Stimulated activated CD8-positive, alpha-beta memory T cell treated with anti-CD3 and anti-CD28 coated beads, Interleukin-12 subunit alpha, Interleukin-12 subunit beta, amount 100 ng/mL, for 24 hours (primary cell): Measurements from ENCODE around the gene HYPK.

ENCODE experiments used
- DNase-seq: peaks from one replicate; pipeline ENCODE4 v3.0.0-alpha.2; 2020; ENCODE audit errors: extremely low read depth

The HYPK gene, protein sequence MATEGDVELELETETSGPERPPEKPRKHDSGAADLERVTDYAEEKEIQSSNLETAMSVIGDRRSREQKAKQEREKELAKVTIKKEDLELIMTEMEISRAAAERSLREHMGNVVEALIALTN

DNA sequence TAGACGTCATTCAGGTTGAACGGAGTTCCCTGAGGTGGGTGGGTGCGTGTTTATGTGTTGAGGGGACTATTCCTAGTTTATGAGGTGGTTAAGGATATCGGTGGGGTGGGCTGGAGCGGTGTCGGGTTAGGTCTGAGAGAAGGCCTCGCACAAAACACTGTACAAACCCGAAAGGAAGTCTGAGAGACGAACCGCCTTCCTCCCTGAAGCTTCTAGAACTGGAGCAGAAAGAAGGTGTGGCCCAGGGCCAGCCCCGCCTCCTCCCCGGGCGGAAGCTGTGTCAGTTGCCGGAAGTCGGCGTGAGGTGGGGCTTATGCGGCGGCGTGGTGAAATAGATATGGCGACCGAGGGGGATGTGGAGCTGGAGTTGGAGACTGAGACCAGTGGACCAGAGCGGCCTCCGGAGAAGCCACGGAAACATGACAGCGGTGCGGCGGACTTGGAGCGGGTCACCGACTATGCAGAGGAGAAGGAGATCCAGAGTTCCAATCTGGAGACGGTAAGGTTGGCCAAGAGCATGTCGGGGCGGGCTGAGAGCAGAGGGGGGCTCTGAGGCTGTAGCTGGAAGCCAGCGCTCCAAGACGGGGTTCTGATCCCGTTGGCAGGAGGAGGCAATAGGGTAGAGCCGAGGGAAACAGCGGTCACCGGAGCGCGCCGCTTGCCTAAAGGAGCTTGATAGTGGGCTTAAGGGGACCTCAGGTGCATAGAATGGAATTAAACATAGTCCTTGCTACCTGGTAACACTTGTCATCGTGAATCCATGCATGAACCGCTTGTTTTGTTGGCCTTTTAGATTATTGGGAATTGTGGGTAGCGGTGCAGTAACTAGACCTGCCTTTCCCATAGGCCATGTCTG is at the start of gene HYPK:
Gene HYPK, plus strand, starts transcription at position 314 of the 856 bp plus-strand sequence. Its CDS starts 24 bp downstream, at position 338.
- DNase-seq, result peak; percentile 80

DNA sequence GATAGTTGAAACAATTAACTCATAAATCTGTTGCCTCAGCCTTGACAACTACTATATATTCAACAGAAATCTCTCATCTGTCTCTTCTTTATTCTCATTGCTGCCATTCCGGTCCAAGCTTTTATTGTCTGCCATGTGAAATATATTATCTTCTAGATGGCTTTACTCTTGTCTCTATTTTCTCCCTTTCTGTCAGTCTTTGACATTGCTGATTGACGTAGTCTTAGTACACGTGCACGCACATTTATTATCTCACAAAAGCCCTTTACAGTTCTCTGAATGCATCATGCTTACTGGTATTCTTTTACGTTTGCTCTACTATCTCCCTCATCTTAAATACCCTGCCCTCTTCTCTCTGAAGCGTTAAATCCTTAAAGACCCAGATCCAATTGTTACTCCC is 48.5 kb upstream of the HYPK start:
- DNase-seq, result no peak

DNA sequence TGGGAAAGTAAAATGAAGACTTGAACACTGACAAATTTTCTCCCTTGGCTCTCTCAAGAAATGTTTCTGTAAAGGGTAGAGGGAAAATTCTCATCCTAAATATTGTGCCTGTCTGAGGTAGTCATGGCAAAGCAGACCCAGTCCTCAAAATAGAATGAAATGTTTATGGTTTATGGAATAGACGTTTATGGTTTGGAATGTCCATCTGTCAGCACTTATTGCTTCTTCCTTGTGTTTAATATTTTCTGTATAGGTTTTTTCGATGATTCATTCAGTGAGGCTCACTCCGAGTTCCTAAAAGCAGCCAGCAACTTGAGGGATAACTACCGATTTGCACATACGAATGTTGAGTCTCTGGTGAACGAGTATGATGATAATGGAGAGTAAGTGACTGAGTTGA is 37.6 kb upstream of the HYPK start:
- no peak for DNase-seq

DNA sequence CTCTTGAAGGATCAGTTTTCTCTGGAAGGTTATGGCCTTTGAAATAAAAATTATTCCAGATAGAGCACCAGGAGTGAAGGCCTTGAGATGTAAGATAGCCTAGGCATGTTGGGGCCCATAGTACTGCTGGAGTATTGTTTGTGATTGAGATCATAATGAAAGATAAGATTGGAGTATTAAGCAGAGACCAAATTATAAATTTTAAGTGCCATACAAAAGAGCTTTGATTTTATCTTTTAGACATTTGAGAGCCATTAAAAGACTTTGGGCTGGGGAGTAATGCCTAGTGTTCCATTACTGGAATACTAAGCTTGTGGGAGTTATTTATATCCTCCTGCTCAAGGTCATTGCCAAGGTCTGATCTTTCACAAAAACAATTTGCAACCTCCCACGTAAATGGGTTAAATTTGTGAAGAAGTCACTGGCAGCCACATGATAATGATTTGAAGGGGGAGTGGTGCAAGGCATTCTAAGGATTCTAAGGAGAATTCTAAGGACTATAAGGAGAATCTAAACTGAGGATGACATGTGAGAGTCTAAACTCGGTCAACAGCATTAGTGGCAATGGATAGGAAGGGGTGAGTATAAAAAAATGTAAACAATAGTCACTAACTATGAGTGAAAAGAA is 36.5 kb upstream of the HYPK start:
- DNase-seq, result no peak

DNA sequence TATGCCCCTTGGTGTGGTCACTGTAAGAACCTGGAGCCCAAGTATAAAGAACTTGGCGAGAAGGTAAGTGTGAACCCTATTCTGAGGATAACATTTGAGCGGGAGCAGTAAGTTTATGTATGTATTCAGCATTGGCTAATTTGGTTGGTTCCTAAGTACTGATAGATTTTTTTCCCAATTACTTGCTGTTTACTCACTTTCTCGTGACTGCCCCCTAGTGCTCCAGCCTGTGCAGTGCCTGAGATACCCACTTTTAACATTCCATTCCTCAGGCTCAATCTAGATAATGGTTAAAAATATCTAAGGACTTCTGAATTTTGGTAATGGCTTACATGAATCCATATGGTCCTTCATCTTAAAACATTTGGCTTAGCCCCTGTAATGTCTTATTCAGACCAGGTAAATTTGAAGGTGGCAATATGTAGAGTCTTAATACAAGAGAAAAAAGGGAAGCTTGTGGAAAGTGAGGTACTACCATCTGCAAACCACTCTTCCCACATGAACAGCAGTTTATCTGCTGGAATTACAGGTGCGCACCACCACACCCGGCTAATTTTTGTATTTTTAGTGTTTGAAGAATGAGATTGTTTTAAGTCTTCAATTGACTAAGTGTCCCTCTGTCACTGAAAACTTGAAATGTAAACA is 30.7 kb upstream of the HYPK start:
- DNase-seq, result no peak

DNA sequence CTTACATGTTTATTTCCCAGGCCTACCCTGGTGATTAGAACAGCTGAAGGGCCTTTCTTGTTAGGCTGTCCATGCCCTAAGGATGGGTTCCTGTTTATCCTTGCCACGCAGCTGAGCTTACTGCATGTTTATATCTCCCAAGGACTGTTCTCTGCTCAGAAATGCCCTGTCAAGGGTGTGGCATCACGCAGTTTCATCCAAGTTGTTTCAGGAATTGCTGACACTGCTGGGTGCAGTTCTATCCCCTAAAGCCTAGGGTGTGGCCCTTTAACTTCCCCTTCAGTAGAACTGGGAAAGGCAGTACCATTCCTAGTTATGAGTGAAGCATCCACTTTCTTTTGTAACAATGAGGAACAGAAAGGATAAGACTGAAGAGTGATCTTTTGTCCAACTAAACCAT is 28.6 kb upstream of the HYPK start:
- no peak for DNase-seq

DNA sequence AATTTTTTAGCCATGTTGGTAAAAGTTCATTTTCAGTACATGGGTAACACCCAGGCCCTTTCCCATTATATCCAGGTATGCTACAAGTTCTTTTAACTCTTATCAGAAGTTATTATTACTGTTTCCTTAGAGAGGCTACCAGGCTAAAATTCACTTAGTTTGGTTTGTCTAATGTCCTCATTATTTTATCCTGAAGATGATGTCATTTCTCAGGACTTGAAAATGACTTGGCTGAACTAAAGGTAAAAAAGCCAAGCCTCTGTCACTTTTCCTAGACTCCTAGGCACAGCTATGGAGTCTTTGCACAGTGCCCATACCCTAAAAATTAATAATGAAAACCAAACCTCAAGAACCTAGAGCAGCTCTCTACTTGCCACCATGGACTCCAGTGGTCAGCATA is 27.8 kb upstream of the HYPK start:
- DNase-seq, result no peak

DNA sequence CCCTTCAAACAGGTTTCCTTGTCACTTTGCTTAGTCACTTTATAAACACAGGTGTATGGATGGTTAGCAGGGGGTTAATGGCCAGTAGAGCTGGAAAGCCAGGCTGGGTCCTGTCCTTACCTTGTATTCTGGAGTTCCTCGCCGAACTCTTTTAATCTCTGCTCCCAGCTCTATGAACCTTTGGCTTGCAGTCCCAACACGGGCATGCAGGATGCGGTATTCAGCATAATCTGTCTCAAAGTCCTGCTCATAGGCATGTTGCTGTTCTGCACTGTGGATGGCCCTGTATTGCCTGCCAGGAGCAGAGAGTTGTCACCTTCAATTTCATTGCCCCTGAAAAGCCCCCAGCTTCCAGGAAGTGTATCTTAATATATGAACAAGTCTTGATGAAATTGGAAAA is 26.3 kb upstream of the HYPK start:
- no peak for DNase-seq

DNA sequence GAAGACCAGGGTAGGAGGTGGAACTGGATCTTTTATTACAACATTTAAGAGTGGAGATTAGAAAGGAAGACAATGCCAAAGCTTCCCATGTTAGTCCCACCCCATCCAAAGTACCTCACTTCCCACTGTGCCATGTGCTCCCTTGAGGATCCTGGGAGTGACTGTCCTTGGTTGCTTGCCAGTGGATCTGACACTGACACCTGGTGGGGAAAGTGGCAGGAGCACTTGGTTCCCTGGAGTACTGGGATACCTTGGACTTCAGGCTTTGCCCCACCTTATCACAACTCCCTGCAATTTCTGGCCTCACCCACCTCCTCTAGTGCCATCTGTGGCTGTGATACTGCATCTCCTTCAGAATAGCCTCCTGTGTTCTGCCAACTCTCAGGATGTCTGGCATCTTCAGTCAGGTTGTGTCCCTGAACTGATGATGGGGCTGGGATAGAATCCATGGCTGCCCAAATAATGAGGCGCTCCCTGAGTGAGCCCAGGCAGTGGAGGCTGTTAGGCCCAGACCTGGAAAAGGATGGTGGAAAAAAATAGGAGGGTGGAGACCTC is 24.9 kb upstream of the HYPK start:
- no peak for DNase-seq

DNA sequence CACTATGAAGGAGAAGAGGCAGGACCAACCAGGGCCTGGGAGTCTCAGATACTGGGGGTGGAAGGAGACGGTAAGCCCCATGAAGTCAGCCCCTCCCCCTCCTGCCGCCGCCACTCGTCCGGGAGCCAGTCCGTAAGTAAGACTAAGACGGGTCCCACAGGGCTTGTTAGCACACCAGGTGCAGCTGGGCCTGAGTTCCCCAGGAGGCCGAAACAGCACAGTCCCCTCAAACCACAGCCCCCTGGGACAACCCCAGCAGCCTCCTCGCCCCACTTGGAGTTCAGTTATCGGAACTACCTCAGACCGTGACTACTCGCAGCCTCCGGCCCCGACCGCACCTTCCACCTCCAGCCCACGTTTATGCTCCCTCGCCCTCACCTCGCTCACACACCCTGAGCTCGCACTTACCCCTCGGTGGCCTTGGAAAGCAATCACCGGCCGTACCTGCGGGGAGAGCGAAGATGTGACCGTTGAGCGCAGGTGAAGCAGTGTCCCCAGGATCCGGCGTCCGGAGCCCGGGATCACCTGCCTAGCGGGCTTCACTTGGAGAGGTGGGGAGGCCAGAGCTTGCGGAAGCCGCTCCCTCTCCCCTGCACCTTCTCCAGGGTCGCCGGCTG is 24.2 kb upstream of the HYPK start:
- no peak for DNase-seq

DNA sequence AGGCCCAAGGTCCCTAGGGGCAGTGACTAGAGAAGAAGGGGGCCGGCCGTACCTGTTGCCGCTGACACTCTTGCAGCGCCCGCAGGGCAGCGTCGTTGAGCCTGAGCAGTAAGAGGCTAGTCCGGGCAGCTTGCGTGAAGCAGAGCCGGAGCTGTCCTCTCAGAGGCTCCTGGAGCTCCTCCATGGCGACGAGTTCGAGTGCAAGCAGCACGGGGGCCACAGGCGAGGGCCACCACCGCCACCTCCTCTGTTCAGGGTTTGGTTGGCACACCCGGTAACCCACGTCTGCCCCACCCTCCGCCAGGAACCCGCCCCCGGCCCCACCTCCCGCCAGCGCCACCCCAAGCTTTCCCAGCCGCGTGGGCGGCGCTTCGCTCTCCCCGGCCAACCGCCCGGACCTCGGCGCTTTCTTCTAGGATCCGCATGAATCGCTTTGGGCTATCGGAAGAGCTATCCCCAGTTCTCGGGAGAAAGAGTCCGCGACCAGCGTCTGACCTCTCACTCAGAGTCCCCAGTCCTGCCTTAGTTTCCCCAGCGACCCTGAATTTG is 23.6 kb upstream of the HYPK start, which contains the start of gene ELL3:
Gene ELL3, minus strand, starts transcription at position 249 of the 549 bp plus-strand sequence. Its CDS starts 65 bp downstream, at position 184.
- peak; percentile 47 for DNase-seq

DNA sequence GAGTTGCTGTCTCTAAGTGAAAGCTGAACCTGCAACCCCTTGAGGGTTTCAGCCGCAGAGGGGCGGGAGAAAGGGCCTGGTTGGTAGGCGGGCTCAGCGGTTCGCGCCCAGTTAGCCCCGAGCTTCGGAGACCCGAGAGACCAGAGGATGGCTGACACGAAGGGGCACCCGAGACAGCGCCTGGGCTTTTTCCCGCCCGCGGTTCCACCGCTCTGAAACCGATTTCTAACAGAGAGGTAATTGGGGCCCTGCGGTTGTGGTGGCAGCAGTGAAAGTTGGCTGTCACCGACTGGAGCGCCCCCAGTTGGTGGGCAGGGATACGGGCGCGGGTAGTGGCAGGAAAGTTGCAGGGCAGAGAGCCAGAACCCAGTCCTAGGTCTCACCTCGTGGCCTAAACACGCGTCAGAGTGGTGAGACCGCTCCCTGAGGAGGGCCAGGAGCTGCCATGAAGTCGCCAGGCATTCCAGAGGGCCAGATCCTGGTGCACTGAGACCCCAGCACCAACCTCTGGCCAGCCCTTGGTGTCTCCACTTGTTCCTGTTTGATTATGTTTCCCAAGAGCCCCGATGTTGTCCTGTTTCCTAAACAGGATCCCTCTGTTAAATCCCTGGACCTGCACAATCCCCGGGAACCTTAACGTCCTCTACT is 23.0 kb upstream of the HYPK start:
- DNase-seq, result peak; percentile 56

DNA sequence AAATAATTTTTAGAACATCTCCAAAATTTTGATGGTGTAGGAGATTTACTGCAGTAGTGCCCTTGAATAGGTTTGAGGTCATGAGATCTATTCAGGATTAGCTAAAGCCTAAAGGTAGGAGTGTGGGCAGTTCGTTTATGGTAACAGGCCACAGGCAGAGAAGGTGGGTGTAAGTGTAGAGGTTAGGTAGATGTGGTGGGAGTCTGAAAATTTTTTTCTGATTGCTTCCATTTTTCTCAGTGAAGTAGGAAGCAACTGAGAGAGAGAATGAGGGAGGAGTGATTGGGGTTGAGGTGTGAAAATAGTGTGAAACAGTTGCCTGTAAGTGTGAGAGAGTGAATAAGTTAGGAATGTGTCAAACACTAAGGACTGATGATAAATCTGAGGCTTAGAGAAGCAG is 21.4 kb upstream of the HYPK start:
- DNase-seq, result no peak

DNA sequence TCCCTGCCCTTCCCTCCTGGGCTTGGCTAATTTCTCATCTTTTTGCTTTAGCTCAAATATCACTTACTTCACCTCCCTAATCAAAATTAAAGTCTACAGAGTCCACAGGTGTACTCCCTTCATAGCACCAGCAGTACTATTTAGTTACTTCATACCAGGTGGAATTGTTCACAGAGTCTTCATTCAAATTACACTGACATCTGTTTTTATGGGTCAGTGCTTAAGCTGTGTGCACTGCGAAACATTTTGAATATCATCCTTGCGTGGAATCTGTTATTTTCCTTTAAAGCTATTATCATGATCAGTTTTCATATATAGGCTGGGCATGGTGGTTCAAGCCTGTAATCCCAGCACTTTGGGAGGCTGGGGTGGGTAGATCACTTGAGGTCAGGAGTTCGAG is 11.0 kb upstream of the HYPK start:
- DNase-seq, result no peak

DNA sequence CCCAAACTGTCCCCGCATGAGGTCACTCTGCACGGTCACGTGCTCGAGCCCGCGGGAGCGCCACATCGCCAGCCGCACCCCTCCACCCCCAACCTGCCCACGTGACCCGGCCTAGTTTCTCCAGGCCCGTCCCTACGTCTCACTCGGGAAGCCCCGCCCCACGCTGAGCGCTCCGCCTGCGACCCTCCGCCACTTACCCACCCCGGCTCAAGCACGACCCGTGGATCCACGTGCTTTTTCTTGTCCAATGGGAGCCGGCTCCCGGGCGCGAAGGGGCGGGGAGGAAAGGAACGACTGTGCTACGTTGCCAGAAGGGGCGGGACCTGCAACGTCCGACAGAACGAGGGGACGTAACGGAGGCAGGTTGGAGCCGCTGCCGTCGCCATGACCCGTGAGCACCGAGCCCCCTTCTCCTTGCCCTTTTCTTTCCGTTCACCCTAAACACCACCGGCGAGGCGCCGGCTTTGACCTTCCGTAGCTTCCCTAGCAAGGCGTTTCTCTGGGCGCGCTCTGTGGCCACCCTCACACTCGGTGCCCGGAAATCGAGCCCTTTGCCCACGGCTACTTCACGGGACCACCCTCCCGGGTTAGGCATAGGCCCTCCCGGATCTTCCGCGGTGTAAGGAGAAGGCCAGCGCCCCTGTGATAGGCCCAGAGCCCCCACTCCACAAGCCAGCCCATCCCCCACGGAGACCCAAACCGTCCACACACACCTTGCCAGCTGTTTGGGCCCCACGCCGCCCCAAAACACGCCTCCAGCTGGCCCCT is 8.2 kb upstream of the HYPK start, which contains the start of gene SERF2:
Gene SERF2, plus strand, starts transcription at position 328 of the 768 bp plus-strand sequence. Its CDS starts 57 bp downstream, at position 385.
- peak; percentile 100 for DNase-seq

DNA sequence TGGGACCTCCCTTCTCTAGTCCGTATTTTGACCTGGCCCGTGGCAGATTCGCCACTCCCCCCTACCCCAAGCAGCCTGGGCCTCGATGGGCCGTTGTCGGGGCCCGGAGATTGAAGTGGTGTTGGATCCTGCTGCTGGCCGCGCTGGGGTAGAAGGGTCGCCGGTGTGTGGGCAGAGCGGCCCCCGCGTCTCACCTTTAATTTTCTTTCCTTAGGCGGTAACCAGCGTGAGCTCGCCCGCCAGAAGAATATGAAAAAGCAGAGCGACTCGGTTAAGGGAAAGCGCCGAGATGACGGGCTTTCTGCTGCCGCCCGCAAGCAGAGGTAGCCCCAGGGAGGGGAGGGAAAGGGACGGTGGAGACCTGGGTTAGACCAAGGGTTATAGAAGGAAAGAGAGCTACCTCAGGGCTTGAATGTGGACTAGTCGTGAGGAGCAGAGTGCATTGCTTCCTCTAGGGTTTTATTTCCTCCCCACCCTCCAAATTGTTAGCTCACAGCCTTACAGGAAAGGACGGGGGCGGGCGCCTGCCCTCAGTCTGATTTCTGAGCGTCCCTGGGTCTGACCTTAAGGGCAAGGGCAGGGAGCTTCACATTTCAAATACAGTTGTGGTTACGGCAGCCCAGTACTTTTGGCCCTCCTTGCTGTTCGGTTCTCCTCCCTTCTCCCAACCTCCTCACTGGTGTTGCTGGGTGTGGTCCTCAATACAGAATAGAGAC is 7.5 kb upstream of the HYPK start:
- DNase-seq, result no peak

DNA sequence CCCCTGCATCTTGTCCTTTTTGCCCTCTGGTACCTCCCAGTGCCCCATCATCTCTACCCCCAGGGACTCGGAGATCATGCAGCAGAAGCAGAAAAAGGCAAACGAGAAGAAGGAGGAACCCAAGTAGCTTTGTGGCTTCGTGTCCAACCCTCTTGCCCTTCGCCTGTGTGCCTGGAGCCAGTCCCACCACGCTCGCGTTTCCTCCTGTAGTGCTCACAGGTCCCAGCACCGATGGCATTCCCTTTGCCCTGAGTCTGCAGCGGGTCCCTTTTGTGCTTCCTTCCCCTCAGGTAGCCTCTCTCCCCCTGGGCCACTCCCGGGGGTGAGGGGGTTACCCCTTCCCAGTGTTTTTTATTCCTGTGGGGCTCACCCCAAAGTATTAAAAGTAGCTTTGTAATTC is 6.8 kb upstream of the HYPK start:
- no peak for DNase-seq

DNA sequence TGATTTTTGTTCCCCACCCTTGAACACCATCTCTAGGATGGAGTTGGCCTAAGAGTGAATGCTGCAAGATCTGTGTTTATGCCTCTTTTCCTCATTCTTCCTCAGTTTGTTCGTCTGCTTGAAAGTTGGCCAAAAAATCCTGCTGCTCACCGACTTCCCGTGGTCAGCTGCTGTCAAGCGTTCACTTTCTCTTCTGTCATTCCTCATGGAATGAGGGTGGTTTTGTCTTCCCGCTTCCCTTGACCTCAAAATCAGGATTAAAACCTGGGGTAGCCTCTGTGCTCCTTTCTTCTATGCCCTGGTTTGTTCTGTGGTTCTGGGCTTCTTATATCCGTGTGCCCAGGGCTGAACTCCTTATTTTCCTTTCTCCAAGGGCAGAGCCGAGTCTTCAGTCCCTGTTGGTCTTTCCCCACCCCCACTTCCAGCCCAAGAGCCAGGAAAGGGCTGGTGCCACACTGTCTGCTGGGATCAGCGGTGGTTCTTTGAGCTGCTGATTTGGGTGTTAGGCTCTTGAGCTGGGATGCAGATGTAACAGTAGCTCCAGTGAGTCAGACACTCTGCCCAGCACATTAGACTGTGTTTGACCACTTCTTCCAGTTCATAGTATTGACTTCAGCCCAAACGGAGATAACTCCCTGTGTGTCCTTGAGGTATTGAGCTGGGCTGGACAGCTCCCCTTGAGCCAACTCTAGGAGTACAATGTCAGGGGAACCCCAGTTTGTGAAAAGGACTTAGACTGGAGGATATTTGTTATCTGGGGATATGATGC is 5.9 kb upstream of the HYPK start:
- no peak for DNase-seq

DNA sequence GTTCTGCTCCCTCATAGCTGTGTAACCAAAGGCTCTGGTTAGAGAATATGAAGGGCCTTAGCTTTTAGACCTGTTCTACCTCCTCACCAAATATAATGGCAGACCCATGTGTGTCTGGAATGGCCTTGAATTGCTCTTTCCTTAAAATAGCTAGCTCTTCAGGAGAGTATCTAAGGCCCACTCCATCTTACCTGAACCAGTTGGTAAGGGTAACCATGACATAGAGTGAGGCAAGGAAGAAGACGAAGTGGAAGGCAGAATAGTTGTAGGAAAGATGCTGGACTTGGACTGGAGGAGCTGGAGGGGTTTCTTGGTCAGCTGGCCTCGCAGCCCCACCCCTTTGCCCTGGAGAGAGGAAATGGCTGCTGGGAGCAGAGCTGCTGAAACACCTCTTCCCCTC is 5.2 kb upstream of the HYPK start:
- DNase-seq, result no peak
